OCI-LY7 (cell line): Measurements from ENCODE around the gene TK2. TPM values are rescaled to one million over a fixed set of nuclear protein-coding genes. Genes with fewer than 3 reads are reported as not detected.

Experiments used
- BruUV-seq: library from RNA; stranded (reverse); fragments of 400-500 nt; replicated peaks from 2 replicates; lab custom pipeline; 2021; lab: Mats Ljungman, UMichigan
- CTCF ChIA-PET: fragments of 300-600 bp; sonication (Branson Sonifier 250); formaldehyde crosslinking; loops from one replicate; lab custom pipeline; 2022; ENCODE audit warnings: antibody characterized with exemption; ENCODE audit not compliant: unreplicated experiment; lab: Charles Lee
- POLR2A ChIA-PET: fragments of 300-600 bp; sonication (Branson Sonifier 250); formaldehyde crosslinking; loops from one replicate; lab custom pipeline; 2022; ENCODE audit warnings: antibody characterized with exemption; lab: Charles Lee
- DNase-seq: peaks from one replicate; pipeline ENCODE4 v3.0.0-alpha.2; 2015; ENCODE audit warnings: low spot score
- H2AFZ ChIP-seq: fragments of 200-600 bp; sonication (generic), shearing (Covaris generic); 2 replicates; pipeline ENCODE4 v1.6.1; 2014; ENCODE audit warnings: mild to moderate bottlenecking, antibody characterized with exemption, low read length, moderate library complexity
- H3K27ac ChIP-seq: fragments of 200-600 bp; sonication (generic); 2 replicates; pipeline ENCODE4 v1.5.1; 2014; ENCODE audit warnings: mixed run types, low read depth, mild to moderate bottlenecking, moderate library complexity, low read length, inconsistent platforms; ENCODE audit not compliant: poor library complexity, severe bottlenecking
- H3K36me3 ChIP-seq: fragments of 200-600 bp; sonication (generic); 2 replicates; pipeline ENCODE4 v1.6.1; 2014; ENCODE audit warnings: mild to moderate bottlenecking, antibody characterized with exemption, low read length, moderate library complexity, mixed read lengths; ENCODE audit not compliant: insufficient read depth
- H3K4me1 ChIP-seq: fragments of 200-600 bp; sonication (generic); 2 replicates; pipeline ENCODE4 v1.5.1; 2014; ENCODE audit warnings: mild to moderate bottlenecking, low read length; ENCODE audit not compliant: insufficient read depth, poor library complexity, severe bottlenecking
- H3K4me2 ChIP-seq: fragments of 200-600 bp; sonication (generic); 2 replicates; pipeline ENCODE4 v1.6.1; 2014; ENCODE audit warnings: mild to moderate bottlenecking, low read length
- H3K4me3 ChIP-seq: fragments of 200-600 bp; sonication (generic); 2 replicates; pipeline ENCODE4 v1.5.1; 2014; ENCODE audit warnings: mild to moderate bottlenecking, low read depth, low read length; ENCODE audit not compliant: poor library complexity, severe bottlenecking
- H3K79me2 ChIP-seq: fragments of 200-600 bp; sonication (generic); 2 replicates; pipeline ENCODE4 v1.6.1; 2016; ENCODE audit warnings: low read depth, mild to moderate bottlenecking, low read length, moderate library complexity, mixed read lengths; ENCODE audit not compliant: insufficient read depth
- H3K9me2 ChIP-seq: fragments of 200-600 bp; sonication (generic); 2 replicates; pipeline ENCODE4 v1.6.1; 2016; ENCODE audit warnings: mild to moderate bottlenecking, low read length, mixed read lengths; ENCODE audit not compliant: insufficient read depth
- H3K9me3 ChIP-seq: fragments of 200-600 bp; sonication (generic); 2 replicates; pipeline ENCODE4 v1.6.1; 2014; ENCODE audit warnings: mild to moderate bottlenecking, mixed run types, low read length, mixed read lengths
- H4K20me1 ChIP-seq: fragments of 200-600 bp; sonication (generic); 2 replicates; pipeline ENCODE4 v1.6.1; 2014; ENCODE audit warnings: mild to moderate bottlenecking, antibody characterized with exemption, low read length, moderate library complexity, mixed read lengths; ENCODE audit not compliant: insufficient read depth
- EZH2phosphoT487 ChIP-seq: fragments of 200-600 bp; sonication (generic); IDR thresholded peaks from 2 replicates; pipeline ENCODE4 v1.6.1; 2018; ENCODE audit warnings: low read depth, borderline replicate concordance, mild to moderate bottlenecking, mixed run types, antibody characterized with exemption, low read length, moderate library complexity, mixed read lengths
- intact Hi-C: fragments of 100-400 bp; cut with micrococcal nuclease; formaldehyde crosslinking; loops from one replicate; pipeline ENCODE4 v1.10.0; 2022; ENCODE audit not compliant: unreplicated experiment
- total RNA-seq, 2 experiments: library from RNA; depleted of rRNA in 1 of 2; stranded (reverse); fragments of >200 nt in 1 of 2; shearing (Covaris generic) in 1 of 2; gene quantifications; 2 replicates each; pipeline ENCODE4 v1.2.3, GENCODE V29; 2014 to 2022
- TF ChIP-seq, protein P1 (sequence below): fragments of 200-600 bp; sonication (generic); conservative IDR thresholded peaks from 2 replicates; pipeline ENCODE4 v1.5.1; 2014; ENCODE audit warnings: mild to moderate bottlenecking, antibody characterized with exemption, low read length, moderate library complexity, mixed read lengths

TK2 gene
- total RNA-seq, 2 experiments from 2014 or later = 0.06 to 1.9 TPM

DNA sequence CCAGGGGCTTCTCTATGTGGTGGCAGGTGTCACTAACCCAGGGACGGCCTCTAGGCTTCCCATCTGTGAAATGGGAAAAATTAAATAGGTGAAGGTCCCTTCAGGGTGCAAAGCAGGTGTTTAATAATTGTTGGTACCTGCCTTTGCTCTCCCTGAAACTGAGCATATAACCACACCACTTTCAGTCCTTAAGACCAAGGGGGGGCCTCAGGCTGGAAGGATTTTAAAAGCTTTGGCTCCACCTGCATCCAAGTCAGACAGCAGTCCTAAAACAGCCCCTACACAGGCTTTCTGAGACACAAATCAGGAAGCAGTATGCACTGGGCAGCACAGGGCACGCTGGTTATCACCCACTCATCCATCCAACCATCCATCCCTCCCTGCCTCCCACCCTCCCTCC lies 55.0 kb downstream of the TK2 start:
- H3K79me2 ChIP-seq = no peaks in the 10 kb centered on the region
- H3K27ac ChIP-seq = no peak overlapping the region
- ChIA-PET CTCF (no interaction called here), POLR2A (no interaction called here)
- BruUV-seq = no TSS peak
- H3K9me2 ChIP-seq = no peaks in the 10 kb centered on the region
- no peak overlapping the region for H2AFZ ChIP-seq
- DNase-seq = no peak
- H4K20me1 ChIP-seq = no peaks in the 10 kb centered on the region
- intact Hi-C loops = no loop called here
- TF ChIP-seq, protein P1, sequence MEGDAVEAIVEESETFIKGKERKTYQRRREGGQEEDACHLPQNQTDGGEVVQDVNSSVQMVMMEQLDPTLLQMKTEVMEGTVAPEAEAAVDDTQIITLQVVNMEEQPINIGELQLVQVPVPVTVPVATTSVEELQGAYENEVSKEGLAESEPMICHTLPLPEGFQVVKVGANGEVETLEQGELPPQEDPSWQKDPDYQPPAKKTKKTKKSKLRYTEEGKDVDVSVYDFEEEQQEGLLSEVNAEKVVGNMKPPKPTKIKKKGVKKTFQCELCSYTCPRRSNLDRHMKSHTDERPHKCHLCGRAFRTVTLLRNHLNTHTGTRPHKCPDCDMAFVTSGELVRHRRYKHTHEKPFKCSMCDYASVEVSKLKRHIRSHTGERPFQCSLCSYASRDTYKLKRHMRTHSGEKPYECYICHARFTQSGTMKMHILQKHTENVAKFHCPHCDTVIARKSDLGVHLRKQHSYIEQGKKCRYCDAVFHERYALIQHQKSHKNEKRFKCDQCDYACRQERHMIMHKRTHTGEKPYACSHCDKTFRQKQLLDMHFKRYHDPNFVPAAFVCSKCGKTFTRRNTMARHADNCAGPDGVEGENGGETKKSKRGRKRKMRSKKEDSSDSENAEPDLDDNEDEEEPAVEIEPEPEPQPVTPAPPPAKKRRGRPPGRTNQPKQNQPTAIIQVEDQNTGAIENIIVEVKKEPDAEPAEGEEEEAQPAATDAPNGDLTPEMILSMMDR = no peak
- no peak for TF ChIP-seq EZH2phosphoT487
- H3K4me2 ChIP-seq = no peak overlapping the region
- no peaks in the 10 kb centered on the region for H3K9me3 ChIP-seq
- no peaks in the 10 kb centered on the region for H3K4me1 ChIP-seq
- H3K4me3 ChIP-seq = no peak overlapping the region
- no peaks in the 10 kb centered on the region for H3K36me3 ChIP-seq

DNA sequence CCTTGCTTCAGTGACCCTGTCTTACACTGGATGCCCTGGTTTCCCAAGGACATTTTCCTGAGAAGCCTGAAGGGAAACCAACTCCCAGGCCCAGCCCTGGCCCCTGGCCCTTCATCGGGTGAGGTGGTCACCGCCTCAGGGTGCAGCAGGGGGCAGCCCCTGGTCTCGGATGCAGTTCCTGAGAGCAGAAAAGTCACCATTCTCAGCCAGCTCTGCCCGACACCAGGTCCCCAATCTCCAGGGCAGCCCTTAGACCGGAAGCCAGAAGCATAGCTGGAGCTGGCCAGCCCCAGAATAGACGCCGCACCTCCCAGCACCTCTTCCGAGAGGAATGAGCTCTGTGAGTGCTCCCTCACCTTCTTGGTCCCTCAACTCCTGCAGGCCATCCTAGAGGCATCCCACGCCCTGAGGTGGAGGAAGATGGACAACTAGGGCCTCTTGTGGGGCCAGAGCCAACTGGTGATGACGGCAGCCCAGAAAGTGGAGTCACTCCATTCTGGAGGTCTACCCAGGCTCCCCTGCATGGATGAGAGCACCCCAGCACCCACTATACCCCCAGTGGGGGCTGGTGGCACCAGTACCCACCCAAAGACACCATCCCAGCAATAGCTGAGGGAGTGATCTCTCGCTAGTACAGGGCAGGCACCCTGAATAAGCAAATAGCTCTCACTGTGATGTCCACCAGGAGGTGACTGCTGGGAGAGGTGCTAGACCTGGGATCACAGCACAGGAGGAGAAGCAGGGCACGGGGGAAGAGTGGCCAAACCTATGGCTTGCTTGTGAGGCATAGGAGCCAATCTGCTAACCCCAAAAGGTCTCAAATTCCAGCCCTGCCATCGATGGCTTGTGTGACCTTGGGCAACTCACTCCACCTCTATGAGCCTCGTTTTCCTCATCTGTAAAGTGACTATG lies 56.2 kb downstream of the TK2 start:
- intact Hi-C loops = no loop called here
- TF ChIP-seq, protein P1 = no peak
- no peak for TF ChIP-seq EZH2phosphoT487
- POLR2A ChIA-PET = no interaction called here
- Histone ChIP-seq H3K4me1 (no peaks in the 10 kb centered on the region), H3K79me2 (no peaks in the 10 kb centered on the region), H4K20me1 (no peaks in the 10 kb centered on the region), H3K4me3 (no peak overlapping the region), H3K9me3 (no peaks in the 10 kb centered on the region), H3K27ac (no peak overlapping the region), H3K36me3 (no peaks in the 10 kb centered on the region), H3K4me2 (no peak overlapping the region), H3K9me2 (no peaks in the 10 kb centered on the region), H2AFZ (no peak overlapping the region)
- DNase-seq = no peak
- CTCF ChIA-PET = no interaction called here
- BruUV-seq = no TSS peak

DNA sequence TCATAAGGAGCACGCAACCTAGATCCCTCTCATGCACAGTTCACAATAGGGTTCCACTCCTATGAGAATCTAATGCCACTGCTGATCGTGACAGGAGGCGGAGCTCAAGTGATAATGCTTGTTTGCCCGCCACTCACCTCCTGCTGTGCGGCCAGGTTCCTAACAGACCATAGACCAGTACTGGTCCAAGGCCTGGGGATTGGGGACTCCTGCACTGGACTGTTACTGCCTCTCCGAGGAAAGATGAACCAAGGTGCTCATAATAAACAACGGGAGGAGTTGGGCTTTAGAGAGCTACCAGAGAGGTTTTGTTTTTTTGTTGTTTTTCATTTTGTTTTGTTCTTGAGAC lies 58.2 kb downstream of the TK2 start:
- no peaks in the 10 kb centered on the region for H3K4me1 ChIP-seq

More for the DNA sequence above, 58.2 kb downstream of the TK2 start:
- ChIA-PET POLR2A (no interaction called here), CTCF (no interaction called here)
- Histone ChIP-seq H3K27ac (no peak overlapping the region), H3K79me2 (no peaks in the 10 kb centered on the region), H3K4me2 (no peak overlapping the region), H2AFZ (no peak overlapping the region), H3K9me2 (no peaks in the 10 kb centered on the region), H4K20me1 (no peaks in the 10 kb centered on the region), H3K9me3 (no peaks in the 10 kb centered on the region), H3K36me3 (no peaks in the 10 kb centered on the region), H3K4me3 (no peak overlapping the region)
- no peak for DNase-seq
- intact Hi-C loops = no loop called here
- no TSS peak for BruUV-seq
- TF ChIP-seq, protein P1 = no peak
- TF ChIP-seq EZH2phosphoT487 = no peak
